ENCODE data around the gene KANK4.

KANK4 gene

DNA sequence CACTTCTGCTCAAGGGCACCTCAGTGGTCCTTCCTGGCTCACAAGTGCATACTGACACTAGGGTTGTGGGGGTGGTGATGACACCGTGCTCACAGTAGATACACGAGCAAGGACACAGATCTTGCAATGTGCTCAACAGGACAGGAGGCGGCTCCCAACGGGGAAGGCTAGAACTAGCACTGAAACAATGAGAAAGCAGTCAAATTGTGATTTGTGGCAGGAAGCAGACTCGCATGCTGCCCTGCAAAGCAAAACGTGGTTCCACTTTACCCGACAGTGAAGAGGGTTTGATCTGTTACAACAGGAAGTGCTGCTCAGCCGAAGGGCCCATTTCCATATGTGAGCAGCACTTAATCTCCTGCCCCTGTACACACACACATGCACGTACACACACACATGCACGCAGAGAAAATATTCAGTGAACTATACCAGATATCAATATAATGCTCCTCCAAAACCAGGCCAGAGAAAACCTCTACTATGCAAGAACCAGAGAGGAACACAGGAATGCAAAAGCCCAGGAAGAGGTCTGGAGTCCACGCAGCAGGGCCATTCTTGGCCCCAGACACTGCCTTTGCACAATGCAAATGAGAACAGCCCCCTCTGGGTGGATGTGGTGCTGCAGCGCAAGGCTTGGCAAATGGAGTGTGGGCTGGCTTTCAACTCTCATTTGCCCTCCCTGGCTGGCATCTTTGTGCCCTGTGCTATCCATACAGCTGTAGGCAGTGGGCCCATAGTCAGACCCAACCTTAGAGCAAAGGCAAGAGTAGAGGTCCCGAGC lies 47.1 kb downstream of the KANK4 start:
- DNase-seq (ENCODE audit: extremely low spot score) = peak; percentile 46
- POLR2A ChIA-PET = no interaction called here
- CTCF ChIA-PET = no interaction called here
- TF ChIP-seq, protein P1, sequence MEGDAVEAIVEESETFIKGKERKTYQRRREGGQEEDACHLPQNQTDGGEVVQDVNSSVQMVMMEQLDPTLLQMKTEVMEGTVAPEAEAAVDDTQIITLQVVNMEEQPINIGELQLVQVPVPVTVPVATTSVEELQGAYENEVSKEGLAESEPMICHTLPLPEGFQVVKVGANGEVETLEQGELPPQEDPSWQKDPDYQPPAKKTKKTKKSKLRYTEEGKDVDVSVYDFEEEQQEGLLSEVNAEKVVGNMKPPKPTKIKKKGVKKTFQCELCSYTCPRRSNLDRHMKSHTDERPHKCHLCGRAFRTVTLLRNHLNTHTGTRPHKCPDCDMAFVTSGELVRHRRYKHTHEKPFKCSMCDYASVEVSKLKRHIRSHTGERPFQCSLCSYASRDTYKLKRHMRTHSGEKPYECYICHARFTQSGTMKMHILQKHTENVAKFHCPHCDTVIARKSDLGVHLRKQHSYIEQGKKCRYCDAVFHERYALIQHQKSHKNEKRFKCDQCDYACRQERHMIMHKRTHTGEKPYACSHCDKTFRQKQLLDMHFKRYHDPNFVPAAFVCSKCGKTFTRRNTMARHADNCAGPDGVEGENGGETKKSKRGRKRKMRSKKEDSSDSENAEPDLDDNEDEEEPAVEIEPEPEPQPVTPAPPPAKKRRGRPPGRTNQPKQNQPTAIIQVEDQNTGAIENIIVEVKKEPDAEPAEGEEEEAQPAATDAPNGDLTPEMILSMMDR (IDR thresholded peaks at IDR 0.05; ENCODE audit: control extremely low read depth, extremely low read depth, low read depth, missing control alignments) = no peak

DNA sequence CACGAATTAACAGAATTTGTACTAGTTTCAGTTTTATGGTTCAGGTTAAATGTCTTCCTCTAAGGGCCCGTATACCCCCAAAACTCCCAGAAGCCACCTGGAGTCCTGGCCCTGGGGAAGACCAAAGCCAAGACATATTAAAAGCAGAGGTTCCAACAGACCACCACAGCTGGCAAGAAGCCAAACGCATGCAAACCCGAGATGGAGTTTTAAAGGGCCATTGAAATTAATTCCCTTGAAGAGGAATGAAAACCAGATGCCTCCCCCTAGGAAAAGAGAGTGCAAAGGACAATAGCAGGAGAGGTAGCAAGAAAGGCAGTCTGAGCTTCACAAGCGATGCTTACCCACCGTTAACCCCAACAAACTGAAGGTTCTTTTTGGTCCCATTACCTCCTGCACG lies 48.1 kb downstream of the KANK4 start:
- no peak for DNase-seq (ENCODE audit: extremely low spot score)
- CTCF ChIA-PET = no interaction called here
- POLR2A ChIA-PET = no interaction called here
- TF ChIP-seq, protein P1 (IDR thresholded peaks at IDR 0.05; ENCODE audit: control extremely low read depth, extremely low read depth, low read depth, missing control alignments) = no peak

DNA sequence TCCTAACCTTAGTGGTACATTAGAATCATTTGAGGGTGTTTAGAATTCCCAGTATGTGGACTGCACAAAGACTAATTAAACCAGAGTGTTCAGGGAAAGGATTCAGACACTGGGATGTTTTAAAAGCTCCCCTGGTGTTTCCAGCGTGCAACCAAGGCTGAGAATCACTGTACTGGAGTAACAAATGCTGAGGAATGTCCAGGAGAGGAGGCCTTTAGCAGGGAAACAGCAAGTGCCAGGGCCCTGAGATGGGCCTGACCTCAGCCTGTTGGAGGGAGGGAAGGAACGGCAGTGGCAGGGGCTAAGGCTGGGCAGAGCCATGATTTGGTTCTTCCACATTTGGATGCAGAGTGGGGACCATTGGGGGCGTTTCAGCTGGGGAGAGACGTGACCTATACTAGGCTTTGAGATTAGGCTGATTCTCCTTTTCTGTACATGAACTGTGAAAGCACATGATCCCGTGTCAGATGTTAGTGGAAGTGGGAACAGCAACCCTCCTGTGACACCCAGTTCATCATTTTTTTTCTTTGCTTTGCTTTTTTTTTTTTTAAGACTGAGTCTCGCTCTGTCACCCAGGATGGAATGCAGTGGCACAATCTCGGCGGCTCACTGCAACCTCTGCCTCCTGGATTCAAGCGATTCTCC lies 49.3 kb downstream of the KANK4 start:
- POLR2A ChIA-PET = no interaction called here
- TF ChIP-seq, protein P1 (IDR thresholded peaks at IDR 0.05; ENCODE audit: control extremely low read depth, extremely low read depth, low read depth, missing control alignments) = no peak
- CTCF ChIA-PET = no interaction called here
- no peak for DNase-seq (ENCODE audit: extremely low spot score)

DNA sequence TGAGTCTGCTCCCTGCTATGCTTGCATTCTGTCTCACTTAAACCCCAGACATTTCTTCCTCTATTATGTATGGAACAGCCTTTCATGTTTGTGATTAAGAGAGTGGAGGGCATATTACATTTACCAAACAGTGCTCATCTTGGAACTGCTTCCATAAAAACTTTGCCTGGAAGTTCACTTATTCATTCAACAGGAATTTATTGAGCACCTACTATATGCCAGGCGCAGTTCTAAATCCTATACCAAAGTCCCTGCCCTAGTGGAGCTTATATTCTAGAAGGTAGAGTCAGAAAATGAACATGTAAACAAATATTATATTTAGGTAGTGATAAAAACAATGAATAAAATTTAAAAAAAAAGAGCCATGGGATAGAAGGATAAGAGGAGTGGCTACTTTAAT lies 49.8 kb downstream of the KANK4 start:
- ChIA-PET CTCF (no interaction called here), POLR2A (no interaction called here)
- TF ChIP-seq, protein P1 (IDR thresholded peaks at IDR 0.05; ENCODE audit: control extremely low read depth, extremely low read depth, low read depth, missing control alignments) = no peak
- no peak for DNase-seq (ENCODE audit: extremely low spot score)

DNA sequence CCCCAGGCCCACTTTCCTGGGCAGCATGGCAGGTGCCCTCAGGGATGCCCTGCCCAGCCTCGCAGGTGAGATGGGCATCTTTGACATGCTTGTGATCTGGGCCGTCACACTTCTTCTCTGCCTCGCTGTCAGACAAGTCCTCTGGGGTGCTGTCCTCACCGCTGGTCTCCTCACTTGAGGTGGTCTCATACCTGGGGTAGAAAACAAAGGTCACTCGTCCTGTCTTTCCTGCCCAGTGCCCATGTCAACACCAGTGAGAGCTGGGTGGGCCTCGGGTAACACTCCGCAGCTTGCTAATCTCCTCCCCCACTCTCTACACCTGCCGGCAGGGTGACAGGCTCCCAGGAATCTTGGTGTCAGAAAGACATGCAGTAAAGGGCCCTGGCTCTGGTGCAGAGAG lies 50.9 kb downstream of the KANK4 start:
- ChIA-PET POLR2A (no interaction called here), CTCF (no interaction called here)
- TF ChIP-seq, protein P1 (IDR thresholded peaks at IDR 0.05; ENCODE audit: control extremely low read depth, extremely low read depth, low read depth, missing control alignments) = no peak
- DNase-seq (ENCODE audit: extremely low spot score) = no peak

DNA sequence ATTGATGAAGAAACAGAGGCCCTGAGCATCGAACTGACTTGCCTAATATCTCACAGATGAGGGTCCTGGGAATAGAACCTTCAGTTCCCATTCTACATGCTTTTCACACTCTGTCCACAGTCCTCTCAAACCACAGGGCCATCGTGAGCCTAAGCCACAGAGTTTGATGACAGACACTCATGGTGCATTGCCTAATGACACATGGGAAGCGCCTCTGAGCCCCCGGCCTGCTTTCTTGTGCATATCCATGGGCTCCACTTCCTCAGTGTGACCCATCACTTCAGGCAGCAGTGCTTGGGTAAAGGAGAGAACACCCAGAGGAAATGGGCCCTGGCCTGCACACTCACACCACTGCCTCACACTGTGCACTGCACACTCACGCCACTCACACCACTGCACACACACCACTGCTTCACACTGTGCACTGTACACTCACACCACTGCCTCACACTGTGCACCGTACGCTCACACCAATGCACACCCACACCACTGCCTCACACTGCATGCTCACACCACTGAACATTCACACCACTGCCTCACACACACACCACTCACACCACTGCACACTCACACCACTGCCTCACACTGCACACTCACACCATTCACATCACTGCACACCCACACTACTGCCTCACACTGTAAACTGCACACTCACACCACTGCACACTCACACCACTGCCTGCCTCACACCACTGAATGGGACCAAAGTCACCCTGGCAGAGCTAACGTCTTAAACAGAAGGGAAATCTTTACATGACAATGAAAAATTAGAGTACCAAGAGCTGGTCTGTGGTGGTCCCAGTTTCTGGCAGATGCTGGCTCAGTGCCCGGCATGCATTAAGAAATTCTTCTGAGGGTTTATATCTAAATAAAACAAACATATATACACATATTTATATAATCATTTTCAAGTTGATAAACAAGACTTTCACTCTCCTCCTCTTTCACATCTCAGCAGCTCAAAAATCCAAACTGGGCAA lies 53.0 kb downstream of the KANK4 start:
- TF ChIP-seq, protein P1 (IDR thresholded peaks at IDR 0.05; ENCODE audit: control extremely low read depth, extremely low read depth, low read depth, missing control alignments) = no peak
- POLR2A ChIA-PET = no interaction called here
- DNase-seq (ENCODE audit: extremely low spot score) = no peak
- CTCF ChIA-PET = no interaction called here
